Spleen (tissue), 7 donors: Measurements from ENCODE around the gene TEX26.

Experiments used
- CTCF ChIP-seq, 11 experiments: fragments of 200-600 bp in 7 of 11; fragments of 450-650 bp in 4 of 11; sonication (generic) in 4 of 11; IDR thresholded peaks in 8 of 11; conservative IDR thresholded peaks in 3 of 11; 1 replicate in 7 of 11; 2 replicates in 4 of 11; pipeline versions ENCODE4 v1.4.0 to v1.8.0; 2016 to 2021; ENCODE audit warnings: antibody characterized with exemption in 11 of 11, inconsistent platforms in 4 of 11, mild to moderate bottlenecking in 1 of 11
- POLR2A ChIP-seq, 3 donors: fragments of 450-650 bp; IDR thresholded peaks; one replicate each; pipeline ENCODE4 v1.5.1; 2017; ENCODE audit warnings: antibody characterized with exemption in 3 of 3, mild to moderate bottlenecking in 1 of 3
- donor health status: DM: no; HTN: no; CAD: no; lungs with moderate emphysema.
- donor health status: DM: no; HTN: no; CAD: no.
- donor health status: DM: no; HTN: no; CAD: no.

- TF ChIP-seq CTCF (IDR thresholded peaks at IDR 0.05 in 8 of 11, conservative IDR thresholded peaks at IDR 0.05 in 3 of 11) (no peak), POLR2A (IDR thresholded peaks at IDR 0.05) (no peak)
These were observed 84.2 kb downstream of the TEX26 start for GRCh38 chr13:31016342-31017325.
